Muscle layer of duodenum (tissue), 2 donors: Measurements from ENCODE around the gene COL5A1.

Source experiments
- H3K27ac ChIP-seq: one replicate; pipeline ENCODE4 v1.7.0; 2013; ENCODE audit warnings: mild to moderate bottlenecking, low read length
- H3K27me3 ChIP-seq: one replicate; pipeline ENCODE4 v1.7.0; 2013; ENCODE audit warnings: low read depth, mild to moderate bottlenecking, control low read depth, low read length
- H3K36me3 ChIP-seq, 2 donors: one replicate each; pipeline ENCODE4 v1.7.0; 2013; ENCODE audit warnings: low read length in 2 of 2, control low read depth in 1 of 2, mild to moderate bottlenecking in 1 of 2; ENCODE audit not compliant: insufficient read depth in 2 of 2, control insufficient read depth in 1 of 2
- H3K4me1 ChIP-seq, 2 donors: one replicate each; pipeline ENCODE4 v1.7.0; 2013; ENCODE audit warnings: low read length in 2 of 2, mild to moderate bottlenecking in 2 of 2, control low read depth in 1 of 2, moderate library complexity in 1 of 2; ENCODE audit not compliant: insufficient read depth in 2 of 2, control insufficient read depth in 1 of 2
- H3K4me3 ChIP-seq, 2 donors: one replicate each; pipeline ENCODE4 v1.7.0; 2013; ENCODE audit warnings: low read length in 2 of 2, low read depth in 1 of 2, mild to moderate bottlenecking in 1 of 2
- H3K9me3 ChIP-seq, 2 donors: one replicate each; pipeline ENCODE4 v1.7.0; 2013; ENCODE audit warnings: low read length in 2 of 2, control low read depth in 1 of 2, mild to moderate bottlenecking in 1 of 2; ENCODE audit not compliant: control insufficient read depth in 1 of 2
- donor health status: healthy.

Gene COL5A1

DNA sequence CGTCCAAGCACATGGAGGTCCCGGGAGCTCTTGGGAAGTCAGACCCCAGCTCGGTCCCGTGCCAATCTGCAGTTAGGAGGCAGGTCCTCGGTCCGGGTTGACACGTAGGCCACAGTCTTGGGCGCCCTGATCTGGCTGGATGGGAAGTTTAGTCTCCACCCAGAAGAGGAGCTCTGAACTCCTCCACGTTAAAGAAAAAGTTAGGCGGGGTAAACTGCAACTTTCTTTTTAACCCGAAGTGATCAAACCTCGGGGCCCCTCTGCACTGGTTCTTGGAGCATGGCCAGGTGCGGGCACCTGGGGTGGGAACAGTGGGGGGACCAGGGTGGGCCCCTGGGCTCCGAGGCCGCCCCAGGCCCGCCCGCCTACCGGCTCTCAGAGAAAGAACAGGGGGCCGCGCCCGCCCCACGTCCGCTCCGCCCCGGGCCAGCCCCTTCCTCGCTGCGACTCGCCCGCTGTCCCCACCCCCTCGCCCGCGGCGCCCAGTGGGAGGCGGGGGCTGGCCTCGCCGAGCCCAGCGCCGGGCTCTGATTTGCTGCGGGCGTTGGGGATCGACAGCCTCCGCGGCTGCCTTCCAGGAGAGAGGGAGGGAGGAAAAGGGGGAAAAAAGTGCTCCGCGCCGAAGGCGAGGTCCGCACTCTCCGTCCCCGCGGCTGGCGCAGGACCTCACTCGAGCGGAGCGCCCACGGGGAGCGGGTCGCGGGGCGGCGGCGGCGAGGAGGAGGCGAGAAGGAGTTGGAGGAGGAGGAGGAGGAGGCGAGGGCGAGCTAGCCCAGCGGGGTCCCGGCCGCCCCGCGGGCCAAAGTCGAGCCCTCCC is at the start of gene COL5A1:
TSS of gene COL5A1 (plus strand) at position 631 of the 817 bp plus-strand sequence. CDS start 385 bp downstream, outside the sequence.
- Histone ChIP-seq H3K27ac (peak within 1 kb of the TSS; percentile 78), H3K4me3 (peak within 1 kb of the TSS; percentile 68 to 77), H3K27me3 (no peaks in the 10 kb centered on the region), H3K4me1 (peaks cover 6 to 21% of the 10 kb centered on the region in 2 donors), H3K36me3 (peaks cover 0 to 3% of the 10 kb centered on the region in 2 donors), H3K9me3 (no peaks in the 10 kb centered on the region)

- no peaks in the 10 kb centered on the region for H3K4me1 ChIP-seq
- no peaks in the 10 kb centered on the region for H3K27me3 ChIP-seq
- H3K27ac ChIP-seq: no peak overlapping the region
- H3K36me3 ChIP-seq: peaks cover 0 to 5% of the 10 kb centered on the region in 2 donors
- no peaks in the 10 kb centered on the region for H3K9me3 ChIP-seq
- H3K4me3 ChIP-seq: no peak overlapping the region
Observed at GRCh38 chr9:134592018-134592818, 49.4 kb upstream of the COL5A1 start.

DNA sequence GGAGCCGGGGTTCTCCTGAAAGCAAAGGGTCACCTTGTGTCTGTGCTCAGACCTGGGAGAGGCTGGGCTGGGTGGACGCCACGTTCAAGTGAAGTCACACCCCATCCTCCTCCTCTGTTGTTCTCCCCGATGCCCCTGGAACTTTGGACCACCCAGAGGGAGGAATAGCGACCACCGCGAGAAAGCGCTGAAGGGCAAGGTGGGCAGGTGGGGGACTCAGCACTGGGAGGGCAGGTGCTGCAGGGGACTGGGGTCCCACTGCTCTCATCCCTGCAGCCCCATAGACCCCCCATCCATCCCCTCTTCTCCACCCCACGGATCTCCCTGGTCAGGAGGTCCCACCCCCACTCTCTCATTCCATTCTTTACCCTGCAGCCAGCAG is 48.8 kb upstream of the COL5A1 start:
- no peaks in the 10 kb centered on the region for H3K4me1 ChIP-seq
- no peak overlapping the region for H3K27ac ChIP-seq
- peaks cover 0 to 5% of the 10 kb centered on the region in 2 donors for H3K36me3 ChIP-seq
- H3K27me3 ChIP-seq: no peaks in the 10 kb centered on the region
- no peaks in the 10 kb centered on the region for H3K9me3 ChIP-seq
- H3K4me3 ChIP-seq: no peak overlapping the region

- Histone ChIP-seq H3K36me3 (peaks cover 0 to 5% of the 10 kb centered on the region in 2 donors), H3K4me1 (no peaks in the 10 kb centered on the region), H3K9me3 (no peaks in the 10 kb centered on the region), H3K4me3 (no peak overlapping the region), H3K27ac (no peak overlapping the region), H3K27me3 (no peaks in the 10 kb centered on the region)
Observed at GRCh38 chr9:134593286-134594077, 48.1 kb upstream of the COL5A1 start.

- Histone ChIP-seq H3K36me3 (peaks cover 0 to 5% of the 10 kb centered on the region in 2 donors), H3K9me3 (no peaks in the 10 kb centered on the region), H3K4me1 (no peaks in the 10 kb centered on the region), H3K4me3 (no peak overlapping the region), H3K27me3 (no peaks in the 10 kb centered on the region), H3K27ac (no peak overlapping the region)
Observed at GRCh38 chr9:134594078-134594941, 47.3 kb upstream of the COL5A1 start.

GRCh38 chr9:134595014-134595413 is 46.6 kb upstream of the COL5A1 start:
- no peak overlapping the region for H3K4me3 ChIP-seq
- H3K9me3 ChIP-seq: no peaks in the 10 kb centered on the region
- peaks cover 0 to 5% of the 10 kb centered on the region in 2 donors for H3K36me3 ChIP-seq
- H3K27me3 ChIP-seq: no peaks in the 10 kb centered on the region
- no peaks in the 10 kb centered on the region for H3K4me1 ChIP-seq
- H3K27ac ChIP-seq: no peak overlapping the region

- Histone ChIP-seq H3K27ac (no peak overlapping the region), H3K9me3 (no peaks in the 10 kb centered on the region), H3K4me3 (no peak overlapping the region), H3K36me3 (no peaks in the 10 kb centered on the region), H3K27me3 (no peaks in the 10 kb centered on the region), H3K4me1 (no peaks in the 10 kb centered on the region)
Observed at GRCh38 chr9:134597041-134597913, 44.3 kb upstream of the COL5A1 start.

- Histone ChIP-seq H3K36me3 (no peaks in the 10 kb centered on the region), H3K9me3 (no peaks in the 10 kb centered on the region), H3K27ac (no peak overlapping the region), H3K4me1 (no peaks in the 10 kb centered on the region), H3K27me3 (no peaks in the 10 kb centered on the region), H3K4me3 (no peak overlapping the region)
Observed at GRCh38 chr9:134597957-134598883, 43.4 kb upstream of the COL5A1 start.

GRCh38 chr9:134598884-134599245 is 42.7 kb upstream of the COL5A1 start:
- no peaks in the 10 kb centered on the region for H3K36me3 ChIP-seq
- H3K9me3 ChIP-seq: no peaks in the 10 kb centered on the region
- H3K4me3 ChIP-seq: no peak overlapping the region
- no peak overlapping the region for H3K27ac ChIP-seq
- H3K4me1 ChIP-seq: no peaks in the 10 kb centered on the region
- H3K27me3 ChIP-seq: no peaks in the 10 kb centered on the region
